ENCODE data around the gene PNPLA5.

DNA sequence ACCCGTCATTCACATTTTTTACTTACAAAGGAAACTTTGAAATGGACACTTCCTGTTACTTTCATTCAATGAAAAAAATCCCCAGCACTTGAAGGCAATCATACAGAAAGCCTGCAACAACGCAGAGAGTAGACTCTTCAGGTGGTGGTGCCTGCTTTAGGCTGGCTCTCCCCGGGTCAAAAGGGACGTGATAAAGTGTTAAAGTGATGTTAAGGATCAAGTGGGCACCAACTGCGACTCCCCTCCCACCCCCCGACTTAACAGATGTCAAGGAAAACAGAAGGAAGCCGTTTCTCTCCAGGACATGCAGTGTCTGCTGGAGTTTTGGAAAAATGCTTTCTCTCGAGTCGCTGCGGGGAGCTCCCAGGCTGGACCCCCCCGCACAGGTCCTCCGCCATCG is 31.4 kb upstream of the PNPLA5 start:
- no peak for TF ChIP-seq EZH2 (IDR thresholded peaks at IDR 0.05; ENCODE audit: low read length, unreplicated experiment)
- no peak for TF ChIP-seq CTCF (conservative IDR thresholded peaks at IDR 0.05; ENCODE audit: low read depth, low read length)
- TF ChIP-seq EZH2phosphoT487 (IDR thresholded peaks at IDR 0.05; ENCODE audit: borderline replicate concordance, low read length) = no peak
